NCI-H510A treated with DMSO at 0.1 percent for 48 hours (cell line): ENCODE results near the gene HAAO.

Source experiments
- DNase-seq: peaks from one replicate; lab custom pipeline; 2025; lab: John Stamatoyannopoulos, UW

Gene HAAO

GRCh38 chr2:42767899-42768705 lies 24.3 kb downstream of the HAAO start:
- DNase-seq: no peak

- DNase-seq: no peak
Measured at GRCh38 chr2:42767080-42767898, 25.1 kb downstream of the HAAO start.

DNA sequence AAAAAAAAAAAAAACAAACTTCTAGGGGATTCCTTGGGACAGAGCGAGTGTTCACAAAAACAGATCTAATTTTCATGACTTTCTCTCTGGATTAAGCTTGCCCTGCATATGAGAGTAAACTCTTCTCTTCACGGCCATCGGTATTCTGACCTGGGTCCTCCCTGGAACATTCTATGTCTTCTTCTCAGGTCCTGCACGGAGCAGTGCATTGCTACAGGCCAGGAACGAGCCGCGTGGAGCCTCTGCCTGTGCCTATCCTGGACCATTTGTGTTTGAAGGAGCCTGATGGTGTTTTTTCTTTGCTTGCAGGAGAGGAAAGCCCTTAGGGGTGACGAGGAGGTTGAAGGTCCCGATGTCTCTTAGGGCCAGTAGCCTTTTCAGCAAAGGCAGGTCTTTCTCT lies 26.7 kb downstream of the HAAO start:
- DNase-seq: no peak

DNA sequence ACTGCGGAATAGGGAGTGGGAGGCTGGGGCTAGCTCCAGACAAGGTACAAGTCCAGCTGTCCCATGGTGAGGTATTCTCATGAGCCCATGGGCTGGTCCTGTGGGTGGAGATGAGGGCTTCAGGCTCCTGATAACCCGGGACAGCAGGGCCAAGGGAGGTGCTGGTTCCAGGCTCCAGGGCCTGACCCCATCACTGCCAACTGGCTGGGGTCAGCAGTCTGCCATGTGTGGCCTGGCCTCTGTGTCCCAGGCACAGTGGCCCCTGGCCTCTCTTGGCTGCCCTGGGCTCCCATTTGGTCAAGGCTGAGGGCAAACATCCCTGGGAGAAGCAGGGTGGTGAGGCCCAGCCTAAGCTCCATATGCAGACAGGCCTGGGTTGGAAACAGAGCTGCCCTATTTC lies 27.5 kb downstream of the HAAO start:
- no peak for DNase-seq

DNA sequence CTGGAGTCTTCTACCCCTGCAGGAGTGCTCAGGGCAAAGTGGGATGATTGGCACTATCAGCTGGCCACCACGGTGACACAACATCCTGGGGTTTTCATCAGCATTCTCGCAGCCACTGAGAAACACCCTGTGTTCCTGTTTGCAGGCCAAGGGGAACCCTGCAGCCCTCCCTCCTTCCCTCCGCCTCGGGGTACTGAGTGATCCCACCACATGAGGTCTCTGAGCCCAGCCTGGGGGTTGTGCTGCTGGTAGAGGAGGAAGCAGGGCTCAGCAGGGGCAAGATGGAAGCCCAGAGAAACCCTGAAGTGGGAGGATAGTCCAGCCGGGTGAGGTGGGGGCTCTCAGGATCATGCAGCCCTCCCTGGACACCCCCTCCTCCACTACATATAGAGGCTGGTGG lies 28.3 kb downstream of the HAAO start, which contains the start of gene OXER1:
OXER1 (minus strand) TSS at position 40 of the 400 bp plus-strand sequence. CDS start 73 bp downstream, outside the sequence.
- no peak for DNase-seq

DNA sequence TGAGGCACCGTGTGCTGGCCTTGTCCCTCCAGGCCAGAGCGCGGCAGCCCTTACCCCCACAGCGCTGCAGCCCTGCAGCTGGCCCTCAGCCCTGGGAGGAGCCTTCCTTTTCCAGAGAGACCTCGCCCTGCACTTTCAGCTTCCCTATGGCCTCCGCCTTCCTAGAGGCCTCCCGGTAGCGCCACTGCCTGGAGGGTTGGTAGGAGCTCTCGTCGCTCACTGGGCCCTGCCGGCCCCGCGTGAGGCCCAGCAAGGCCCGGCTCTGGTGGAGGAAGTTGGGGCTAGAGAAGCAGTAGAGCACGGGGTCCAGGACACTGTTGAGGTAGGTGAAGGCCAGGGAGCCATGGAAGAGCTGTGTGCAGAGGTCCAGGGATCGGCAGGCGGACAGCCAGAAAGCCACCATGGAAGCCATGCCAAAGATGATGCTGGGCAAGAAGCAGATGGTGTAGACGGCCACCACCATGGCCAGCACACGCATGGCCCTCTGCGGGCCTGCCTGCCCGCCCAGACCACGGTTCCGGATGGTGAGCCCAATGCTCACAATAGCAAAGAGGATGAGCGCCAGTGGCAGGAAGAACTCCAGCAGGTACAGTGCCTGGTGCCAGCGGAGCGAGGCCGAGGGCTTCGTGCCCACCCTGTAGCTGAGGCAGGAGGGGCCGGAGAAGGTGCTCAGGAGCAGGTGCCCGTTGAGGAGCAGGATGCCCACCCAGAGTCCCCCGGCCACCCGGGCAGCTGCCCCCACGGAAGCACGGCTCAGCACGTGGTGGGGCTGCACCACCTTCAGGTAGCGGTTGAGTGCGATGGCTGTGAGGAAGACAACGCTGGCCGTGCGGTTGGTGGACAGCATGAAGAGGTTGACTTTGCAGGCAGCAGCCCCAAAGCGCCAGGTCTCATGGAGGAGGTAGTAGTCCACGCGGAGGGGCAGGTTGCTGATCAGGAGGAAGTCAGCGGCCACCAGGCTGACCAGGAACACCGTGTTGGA lies 29.3 kb downstream of the HAAO start:
- DNase-seq: no peak

DNA sequence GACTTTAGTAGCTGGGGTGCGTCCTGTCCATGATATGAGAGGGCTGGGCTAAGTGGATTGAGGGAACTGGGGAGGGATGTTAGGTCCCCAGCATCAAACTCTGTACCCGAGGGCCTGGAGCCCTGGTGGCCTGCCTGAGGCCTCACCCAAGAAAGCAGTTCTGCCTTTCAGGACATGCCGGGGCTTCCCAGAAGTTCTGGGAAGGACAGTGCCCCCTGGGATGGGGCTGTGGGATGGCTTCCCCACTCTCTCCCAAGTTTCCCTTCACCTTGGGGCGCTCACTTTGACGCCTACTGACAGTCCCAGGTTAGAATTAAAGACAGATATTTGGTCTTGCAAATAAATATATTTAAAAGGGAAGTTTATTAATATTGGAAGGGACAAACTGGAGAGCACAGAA lies 30.2 kb downstream of the HAAO start:
- DNase-seq: no peak

GRCh38 chr2:42761554-42761953 lies 30.8 kb downstream of the HAAO start:
- no peak for DNase-seq

- DNase-seq: no peak
Measured at GRCh38 chr2:42758751-42759150, 33.6 kb downstream of the HAAO start.

- DNase-seq: no peak
Measured at GRCh38 chr2:42757981-42758740, 34.2 kb downstream of the HAAO start.

DNA sequence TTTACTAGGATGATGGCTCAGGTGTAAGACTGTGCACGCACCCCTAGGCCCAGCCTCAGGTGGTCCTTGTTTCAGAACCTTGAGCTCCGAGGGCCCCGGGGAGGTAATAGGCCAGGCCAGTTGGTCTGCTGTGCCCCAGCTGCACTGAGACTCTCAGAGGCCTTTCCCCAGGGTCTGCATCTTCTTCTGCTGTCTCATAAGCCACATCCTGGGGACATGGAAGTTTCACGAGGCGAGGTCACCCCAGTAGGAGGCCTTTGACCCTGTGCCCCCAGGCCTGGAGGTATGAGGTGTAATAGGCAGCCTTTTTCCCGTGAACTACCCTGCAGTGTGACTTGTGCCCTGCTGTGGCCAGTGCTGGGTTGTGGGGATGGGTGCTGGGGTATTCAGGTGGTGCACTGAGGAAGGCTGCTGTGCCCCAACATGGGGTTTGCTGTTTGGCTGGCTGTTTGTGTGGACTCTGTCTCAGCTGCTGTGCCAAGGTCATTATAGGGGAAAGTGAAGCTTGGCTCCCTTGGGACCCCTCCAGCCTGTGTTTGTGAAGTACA lies 35.3 kb downstream of the HAAO start:
- DNase-seq: no peak

DNA sequence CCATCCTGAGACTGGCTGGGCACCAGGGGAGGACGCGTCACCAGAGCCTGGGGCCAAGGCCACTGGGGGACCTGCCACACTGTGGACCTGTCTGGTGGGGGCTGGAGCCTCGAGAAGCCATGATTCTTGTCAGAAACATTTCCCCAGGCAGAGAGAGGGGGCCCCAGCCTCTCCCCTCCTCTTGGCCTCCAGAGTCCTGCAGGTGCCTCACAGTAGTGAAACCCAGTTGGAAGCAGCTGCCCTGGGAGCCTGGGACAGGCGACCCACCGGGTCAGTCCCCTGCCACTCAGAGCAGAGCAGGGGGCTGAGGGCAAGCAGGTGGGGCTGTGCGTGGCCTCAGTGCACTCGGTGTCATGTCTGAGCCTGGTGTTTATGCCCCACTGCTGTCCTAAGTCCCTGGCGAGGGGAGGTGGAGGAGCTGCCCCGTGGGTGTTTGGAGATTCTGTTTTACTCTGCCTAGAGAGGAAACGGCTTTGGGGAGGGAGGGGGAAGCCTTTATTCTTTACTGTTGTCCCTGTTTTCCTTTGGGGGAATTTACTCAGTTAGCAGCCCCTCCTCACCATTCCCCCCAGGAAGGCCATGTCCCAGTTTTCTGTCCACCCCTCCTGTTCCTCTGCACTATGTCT lies 36.1 kb downstream of the HAAO start:
- no peak for DNase-seq

- no peak for DNase-seq
Measured at GRCh38 chr2:42755191-42755880, 37.0 kb downstream of the HAAO start.

GRCh38 chr2:42754776-42755140 lies 37.6 kb downstream of the HAAO start:
- no peak for DNase-seq

DNA sequence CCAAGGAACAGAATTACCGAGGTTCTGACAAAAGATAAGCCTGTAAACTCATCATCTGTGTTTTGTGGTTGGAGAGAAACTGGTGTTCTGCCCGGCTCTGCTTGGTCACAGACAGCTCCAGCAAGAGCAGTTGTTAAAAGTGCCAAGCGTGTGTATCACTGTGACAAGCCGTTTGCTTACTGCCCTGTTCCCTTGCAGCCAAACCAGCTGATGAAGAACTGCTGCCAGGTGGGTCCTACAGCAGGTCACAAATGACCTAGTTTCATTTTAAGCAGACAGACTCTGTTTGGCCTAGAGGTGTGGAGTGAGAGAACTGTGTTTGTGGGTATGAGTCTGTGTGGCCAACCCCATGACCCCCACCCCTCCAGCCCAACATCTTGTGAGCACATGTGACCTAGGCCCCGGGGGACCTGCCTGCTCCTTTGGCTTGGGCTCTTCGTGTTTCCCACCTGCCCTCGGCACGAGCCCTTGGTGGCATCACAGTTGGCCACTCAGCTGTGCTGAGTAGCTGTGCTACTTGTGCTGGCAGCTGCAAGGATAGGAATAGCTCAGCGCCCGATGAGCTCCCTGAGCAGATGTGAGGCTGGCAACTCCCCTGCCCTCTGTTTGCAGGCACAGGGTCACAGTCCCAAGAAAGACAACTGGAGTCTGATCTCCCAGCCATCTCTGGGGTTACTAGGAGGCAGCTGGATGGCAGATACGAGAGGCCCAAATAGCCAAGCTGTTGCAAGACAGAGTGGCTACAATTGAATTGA lies 38.2 kb downstream of the HAAO start:
- DNase-seq: peak; percentile 25

DNA sequence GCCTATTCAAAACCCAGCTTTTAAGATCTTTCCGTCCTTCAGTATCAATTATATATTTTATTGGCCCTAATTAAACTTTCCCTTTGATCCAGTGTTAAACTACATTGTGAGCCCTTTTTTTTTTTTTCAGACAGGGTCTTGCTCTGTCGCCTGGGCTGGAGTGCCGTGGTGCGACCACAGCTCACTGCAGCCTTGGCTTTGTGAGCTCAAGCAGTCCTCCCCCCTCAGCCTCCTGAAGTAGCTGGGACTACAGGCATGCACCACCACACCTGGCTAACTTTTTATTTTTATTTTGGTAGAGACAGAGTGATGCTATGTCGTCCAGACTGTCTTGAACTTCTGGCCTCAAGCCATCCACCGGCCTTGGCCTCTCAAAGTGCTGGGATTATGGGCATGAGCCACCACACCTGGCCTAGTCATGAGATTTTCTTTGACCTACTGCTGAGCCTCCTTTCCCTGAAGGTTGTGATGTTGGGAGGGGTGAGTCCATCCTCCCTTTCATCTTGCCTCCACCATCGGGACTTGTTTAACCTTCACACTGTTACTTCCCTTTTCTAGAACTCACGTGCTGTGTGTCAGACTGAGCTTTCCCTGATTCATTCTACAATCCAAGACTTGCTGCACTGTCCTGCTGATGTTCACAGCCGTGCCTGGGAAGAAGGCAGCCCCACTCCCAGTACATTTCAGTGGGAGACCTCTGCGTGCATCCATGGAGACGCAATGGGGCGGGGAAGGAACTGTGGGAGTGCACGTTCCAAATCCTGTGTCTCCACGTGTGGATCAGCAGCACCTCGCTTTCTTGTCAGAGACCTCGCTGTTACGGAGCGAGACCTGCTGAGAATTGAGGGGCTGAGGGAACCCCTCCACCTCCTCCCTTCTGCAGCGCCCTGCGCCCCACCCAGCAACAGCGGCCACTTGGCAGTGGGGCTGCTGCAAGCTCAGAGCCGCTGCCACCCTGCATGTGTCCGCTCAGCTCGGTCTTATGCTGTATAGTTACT lies 39.3 kb downstream of the HAAO start:
- DNase-seq: no peak

DNA sequence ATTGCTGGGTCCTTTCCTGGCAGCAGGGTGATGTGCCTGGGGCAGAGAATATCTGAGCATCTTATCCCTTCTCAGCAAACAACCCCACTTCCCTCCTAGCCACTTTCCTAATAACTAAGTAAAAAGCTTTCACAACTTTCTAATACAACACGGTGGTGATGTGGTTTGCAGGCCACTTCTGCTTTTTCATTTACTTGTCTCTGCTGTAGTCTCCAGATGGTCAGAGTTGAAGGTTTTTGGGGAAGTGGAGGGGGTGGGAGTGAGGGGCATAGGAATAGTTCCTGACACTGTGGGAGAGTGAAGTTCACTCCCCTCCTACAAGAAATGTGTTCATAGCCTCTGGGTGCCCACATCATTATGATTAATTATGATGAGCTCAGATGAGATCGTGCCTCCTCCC lies 40.1 kb downstream of the HAAO start:
- no peak for DNase-seq

DNA sequence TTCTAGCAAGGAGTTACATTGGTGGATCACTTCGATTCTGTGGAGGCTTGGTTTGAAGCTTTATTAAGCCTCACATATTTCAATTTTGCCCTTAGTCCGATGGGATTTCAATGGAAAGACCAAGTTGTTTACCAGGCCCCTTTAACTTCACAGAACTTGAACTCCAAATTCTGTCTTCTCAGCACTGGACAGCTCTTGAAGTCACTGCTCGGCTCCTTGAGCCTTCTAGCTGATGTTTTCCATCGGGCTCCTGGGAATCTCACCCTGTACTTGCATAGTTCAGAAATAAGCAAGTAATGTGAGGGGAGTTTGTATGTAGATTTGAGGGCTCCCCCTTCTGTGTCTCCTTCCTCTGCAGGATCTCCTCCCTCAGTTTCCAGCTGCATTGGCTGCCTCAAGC lies 43.5 kb downstream of the HAAO start:
- no peak for DNase-seq
